GM12865 (cell line): ENCODE results near the gene SLC25A34.

Experiments used
- DNase-seq: peaks from one replicate; pipeline ENCODE4 v3.0.0; 2010; ENCODE audit warnings: low read depth
- H3K4me3 ChIP-seq: 2 replicates; pipeline ENCODE4 v1.5.1; 2011; ENCODE audit warnings: mild to moderate bottlenecking, low read depth, low read length, control low read depth
- CTCF ChIP-seq: IDR thresholded peaks from 2 replicates; pipeline ENCODE4 v1.5.1; 2011; ENCODE audit warnings: low read length, control low read depth, low read depth, inconsistent platforms; ENCODE audit not compliant: insufficient read depth; ENCODE audit errors: missing control alignments

SLC25A34 gene

GRCh38 chr1:15722411-15722810 lies 13.6 kb upstream of the SLC25A34 start:
- DNase-seq: no peak
- TF ChIP-seq CTCF: no peak
- no peak overlapping the region for H3K4me3 ChIP-seq

- TF ChIP-seq CTCF: no peak
- no peak overlapping the region for H3K4me3 ChIP-seq
Measured at GRCh38 chr1:15722836-15723532, 13.1 kb upstream of the SLC25A34 start.

GRCh38 chr1:15723631-15724246 lies 12.3 kb upstream of the SLC25A34 start:
- TF ChIP-seq CTCF: no peak
- no peak for DNase-seq

More at GRCh38 chr1:15722836-15723532, 13.1 kb upstream of the SLC25A34 start:
- DNase-seq: no peak

GRCh38 chr1:15724949-15725880 lies 10.8 kb upstream of the SLC25A34 start:
- no peak for DNase-seq
- no peak overlapping the region for H3K4me3 ChIP-seq
- TF ChIP-seq CTCF: no peak

More at GRCh38 chr1:15723631-15724246, 12.3 kb upstream of the SLC25A34 start:
- H3K4me3 ChIP-seq: no peak overlapping the region

- H3K4me3 ChIP-seq: no peak overlapping the region
- DNase-seq: no peak
- no peak for TF ChIP-seq CTCF
Measured at GRCh38 chr1:15726508-15726907, 9.6 kb upstream of the SLC25A34 start.

- H3K4me3 ChIP-seq: no peak overlapping the region
- no peak for TF ChIP-seq CTCF
- DNase-seq: no peak
Measured at GRCh38 chr1:15727021-15727420, 9.0 kb upstream of the SLC25A34 start.
